Brain pericyte (primary cell): ENCODE data around the gene ANKK1.

Experiments used
- DNase-seq: peaks from one replicate; pipeline ENCODE4 v3.0.0-alpha.2; 2012; ENCODE audit warnings: low read depth, low spot score

The ANKK1 gene

GRCh38 chr11:113377681-113378412, 9.7 kb upstream of the ANKK1 start:
- DNase-seq, result no peak

GRCh38 chr11:113378692-113379091, 8.9 kb upstream of the ANKK1 start:
- no peak for DNase-seq

GRCh38 chr11:113382121-113382520, 5.5 kb upstream of the ANKK1 start:
- no peak for DNase-seq

GRCh38 chr11:113384551-113384950, 3.0 kb upstream of the ANKK1 start:
- no peak for DNase-seq

GRCh38 chr11:113385749-113386148, 1.8 kb upstream of the ANKK1 start:
- no peak for DNase-seq

- no peak for DNase-seq
Measured at GRCh38 chr11:113386866-113387265, 713 bp upstream of the ANKK1 start.

- no peak for DNase-seq
Measured at GRCh38 chr11:113389272-113389671, 1.7 kb downstream of the ANKK1 start.

GRCh38 chr11:113392236-113392921, 4.8 kb downstream of the ANKK1 start:
- DNase-seq, result no peak

GRCh38 chr11:113393501-113393985, 6.0 kb downstream of the ANKK1 start:
- no peak for DNase-seq

- no peak for DNase-seq
Measured at GRCh38 chr11:113394919-113395318, 7.3 kb downstream of the ANKK1 start.

GRCh38 chr11:113395782-113396336, 8.3 kb downstream of the ANKK1 start:
- no peak for DNase-seq

GRCh38 chr11:113396690-113397089, 9.1 kb downstream of the ANKK1 start:
- no peak for DNase-seq

- no peak for DNase-seq
Measured at GRCh38 chr11:113397212-113397611, 9.6 kb downstream of the ANKK1 start.

GRCh38 chr11:113397821-113398220, 10.2 kb downstream of the ANKK1 start:
- DNase-seq, result no peak

- DNase-seq, result no peak
Measured at GRCh38 chr11:113398669-113399430, 11.3 kb downstream of the ANKK1 start.

- no peak for DNase-seq
Measured at GRCh38 chr11:113400631-113401230, 13.2 kb downstream of the ANKK1 start.

GRCh38 chr11:113401718-113402117, 14.1 kb downstream of the ANKK1 start:
- DNase-seq, result no peak

- DNase-seq, result no peak
Measured at GRCh38 chr11:113404859-113405430, 17.4 kb downstream of the ANKK1 start.

- DNase-seq, result no peak
Measured at GRCh38 chr11:113405724-113406478, 18.3 kb downstream of the ANKK1 start.

GRCh38 chr11:113407163-113407562, 19.6 kb downstream of the ANKK1 start:
- no peak for DNase-seq

GRCh38 chr11:113408206-113408605, 20.6 kb downstream of the ANKK1 start:
- no peak for DNase-seq
